HUES48 (cell line): ENCODE measurements around the gene ZSWIM6.

Experiments
- H3K27ac ChIP-seq: one replicate; pipeline ENCODE4 v1.7.0; 2013; ENCODE audit warnings: low read depth, low read length, inconsistent platforms
- H3K27me3 ChIP-seq: 2 replicates; pipeline ENCODE4 v1.6.1; 2013; ENCODE audit warnings: mild to moderate bottlenecking, low read length; ENCODE audit not compliant: control insufficient read depth, insufficient read depth
- H3K36me3 ChIP-seq: 2 replicates; pipeline ENCODE4 v1.6.1; 2013; ENCODE audit warnings: low read length; ENCODE audit not compliant: control insufficient read depth, insufficient read depth
- H3K4me1 ChIP-seq: 2 replicates; pipeline ENCODE4 v1.6.1; 2013; ENCODE audit warnings: mild to moderate bottlenecking, low read length; ENCODE audit not compliant: control insufficient read depth, insufficient read depth
- H3K4me3 ChIP-seq: 2 replicates; pipeline ENCODE4 v1.5.1; 2013; ENCODE audit warnings: mild to moderate bottlenecking, low read depth, low read length
- H3K9ac ChIP-seq: 2 replicates; pipeline ENCODE4 v1.6.1; 2013; ENCODE audit warnings: mild to moderate bottlenecking, low read depth, low read length, moderate library complexity
- H3K9me3 ChIP-seq: 2 replicates; pipeline ENCODE4 v1.6.1; 2013; ENCODE audit warnings: low read length; ENCODE audit not compliant: control insufficient read depth, insufficient read depth

ZSWIM6 gene

GRCh38 chr5:61349935-61350334 lies 17.9 kb downstream of the ZSWIM6 start:
- H3K9ac ChIP-seq = no peak overlapping the region
- H3K27me3 ChIP-seq = no peaks in the 10 kb centered on the region
- H3K4me3 ChIP-seq = no peak overlapping the region
- H3K36me3 ChIP-seq = no peaks in the 10 kb centered on the region
- H3K4me1 ChIP-seq = no peaks in the 10 kb centered on the region
- H3K9me3 ChIP-seq = no peaks in the 10 kb centered on the region
- H3K27ac ChIP-seq = no peak overlapping the region

- no peaks in the 10 kb centered on the region for H3K36me3 ChIP-seq
- no peak overlapping the region for H3K27ac ChIP-seq
- H3K27me3 ChIP-seq = no peaks in the 10 kb centered on the region
- no peaks in the 10 kb centered on the region for H3K9me3 ChIP-seq
- no peak overlapping the region for H3K9ac ChIP-seq
- no peaks in the 10 kb centered on the region for H3K4me1 ChIP-seq
- no peak overlapping the region for H3K4me3 ChIP-seq
Measured at GRCh38 chr5:61350535-61350934, 18.5 kb downstream of the ZSWIM6 start.

- Histone ChIP-seq H3K27me3 (no peaks in the 10 kb centered on the region), H3K27ac (no peak overlapping the region), H3K9ac (no peak overlapping the region)
Measured at GRCh38 chr5:61351733-61352132, 19.7 kb downstream of the ZSWIM6 start.

GRCh38 chr5:61352180-61352579 lies 20.1 kb downstream of the ZSWIM6 start:
- Histone ChIP-seq H3K9ac (no peak overlapping the region), H3K27ac (no peak overlapping the region), H3K9me3 (no peaks in the 10 kb centered on the region), H3K36me3 (no peaks in the 10 kb centered on the region), H3K4me3 (no peak overlapping the region), H3K27me3 (no peaks in the 10 kb centered on the region), H3K4me1 (no peaks in the 10 kb centered on the region)

More at GRCh38 chr5:61351733-61352132, 19.7 kb downstream of the ZSWIM6 start:
- no peaks in the 10 kb centered on the region for H3K36me3 ChIP-seq
- no peak overlapping the region for H3K4me3 ChIP-seq
- no peaks in the 10 kb centered on the region for H3K4me1 ChIP-seq
- H3K9me3 ChIP-seq = no peaks in the 10 kb centered on the region

- H3K4me3 ChIP-seq = no peak overlapping the region
- no peaks in the 10 kb centered on the region for H3K9me3 ChIP-seq
- H3K9ac ChIP-seq = no peak overlapping the region
- H3K36me3 ChIP-seq = no peaks in the 10 kb centered on the region
- H3K27ac ChIP-seq = no peak overlapping the region
- H3K4me1 ChIP-seq = no peaks in the 10 kb centered on the region
- no peaks in the 10 kb centered on the region for H3K27me3 ChIP-seq
Measured at GRCh38 chr5:61352612-61353156, 20.6 kb downstream of the ZSWIM6 start.

GRCh38 chr5:61353293-61353692 lies 21.2 kb downstream of the ZSWIM6 start:
- H3K4me3 ChIP-seq = no peak overlapping the region
- H3K36me3 ChIP-seq = no peaks in the 10 kb centered on the region
- H3K4me1 ChIP-seq = no peaks in the 10 kb centered on the region
- no peak overlapping the region for H3K27ac ChIP-seq
- H3K9ac ChIP-seq = no peak overlapping the region
- no peaks in the 10 kb centered on the region for H3K9me3 ChIP-seq
- no peaks in the 10 kb centered on the region for H3K27me3 ChIP-seq

GRCh38 chr5:61354199-61354598 lies 22.1 kb downstream of the ZSWIM6 start:
- Histone ChIP-seq H3K4me3 (no peak overlapping the region), H3K9me3 (no peaks in the 10 kb centered on the region), H3K9ac (no peak overlapping the region), H3K27me3 (no peaks in the 10 kb centered on the region), H3K27ac (no peak overlapping the region), H3K4me1 (no peaks in the 10 kb centered on the region), H3K36me3 (no peaks in the 10 kb centered on the region)

- no peak overlapping the region for H3K9ac ChIP-seq
- no peaks in the 10 kb centered on the region for H3K27me3 ChIP-seq
- no peaks in the 10 kb centered on the region for H3K36me3 ChIP-seq
- no peak overlapping the region for H3K4me3 ChIP-seq
- H3K4me1 ChIP-seq = peaks cover 6% of the 10 kb centered on the region; the same call in 1 of the 2 replicates
- H3K27ac ChIP-seq = no peak overlapping the region
- no peaks in the 10 kb centered on the region for H3K9me3 ChIP-seq
Measured at GRCh38 chr5:61357745-61358144, 25.7 kb downstream of the ZSWIM6 start.

- H3K4me1 ChIP-seq = peaks cover 6% of the 10 kb centered on the region; the same call in 1 of the 2 replicates
- no peaks in the 10 kb centered on the region for H3K9me3 ChIP-seq
- no peak overlapping the region for H3K9ac ChIP-seq
- H3K27me3 ChIP-seq = no peaks in the 10 kb centered on the region
- H3K27ac ChIP-seq = no peak overlapping the region
- H3K36me3 ChIP-seq = no peaks in the 10 kb centered on the region
- H3K4me3 ChIP-seq = no peak overlapping the region
Measured at GRCh38 chr5:61362796-61363368, 30.8 kb downstream of the ZSWIM6 start.

GRCh38 chr5:61363401-61364114 lies 31.5 kb downstream of the ZSWIM6 start:
- Histone ChIP-seq H3K36me3 (no peaks in the 10 kb centered on the region), H3K27me3 (no peaks in the 10 kb centered on the region), H3K9ac (no peak overlapping the region), H3K27ac (no peak overlapping the region), H3K9me3 (no peaks in the 10 kb centered on the region), H3K4me1 (peaks cover 6% of the 10 kb centered on the region; the same call in 1 of the 2 replicates), H3K4me3 (no peak overlapping the region)

- H3K27ac ChIP-seq = no peak overlapping the region
- peaks cover 13% of the 10 kb centered on the region for H3K4me1 ChIP-seq
- H3K9ac ChIP-seq = no peak overlapping the region
- H3K36me3 ChIP-seq = no peaks in the 10 kb centered on the region
- H3K9me3 ChIP-seq = no peaks in the 10 kb centered on the region
- no peak overlapping the region for H3K4me3 ChIP-seq
- no peaks in the 10 kb centered on the region for H3K27me3 ChIP-seq
Measured at GRCh38 chr5:61366497-61367240, 34.6 kb downstream of the ZSWIM6 start.
